HepG2 (cell line): ENCODE measurements around the gene ARL4D. TPM values are rescaled to one million over a fixed set of nuclear protein-coding genes. Genes with fewer than 3 reads are reported as not detected.
A peak's percentile ranks its signal among the peaks of the same experiment; 100 is the strongest.

ENCODE experiments used
- CBFB ChIP-seq: sonication (generic); formaldehyde crosslinking; IDR thresholded peaks from 2 replicates; pipeline ENCODE4 v1.4.0; 2020; ENCODE audit warnings: missing genetic modification reagents
- DNMT3B ChIP-seq: conservative IDR thresholded peaks from 2 replicates; pipeline ENCODE4 v1.6.1; 2016; ENCODE audit warnings: missing biosample characterization, control low read depth
- ELF4 ChIP-seq: sonication (generic); formaldehyde crosslinking; IDR thresholded peaks from 2 replicates; pipeline ENCODE4 v1.5.0; 2020; ENCODE audit warnings: missing genetic modification reagents, mild to moderate bottlenecking, moderate library complexity, borderline replicate concordance
- FOXA3 ChIP-seq: IDR thresholded peaks from 2 replicates; pipeline ENCODE4 v1.6.1; 2016; ENCODE audit warnings: missing genetic modification reagents, missing compliant biosample characterization
- FOXO1 ChIP-seq: sonication (generic); formaldehyde crosslinking; IDR thresholded peaks from 2 replicates; pipeline ENCODE4 v1.4.0; 2020; ENCODE audit warnings: missing genetic modification reagents
- GLI4 ChIP-seq: sonication (generic); formaldehyde crosslinking; IDR thresholded peaks from 2 replicates; pipeline ENCODE4 v1.5.1; 2020; ENCODE audit warnings: missing genetic modification reagents, mild to moderate bottlenecking, moderate library complexity, borderline replicate concordance
- ISX ChIP-seq: sonication (generic); formaldehyde crosslinking; conservative IDR thresholded peaks from 2 replicates; pipeline ENCODE4 v1.5.0; 2020; ENCODE audit warnings: missing genetic modification reagents
- MED1 ChIP-seq: sonication (generic); formaldehyde crosslinking; IDR thresholded peaks from 2 replicates; pipeline ENCODE4 v1.4.0; 2020; ENCODE audit warnings: missing genetic modification reagents
- RELA ChIP-seq: sonication (generic); formaldehyde crosslinking; IDR thresholded peaks from 2 replicates; pipeline ENCODE4 v1.4.0; 2020; ENCODE audit warnings: missing genetic modification reagents
- RERE ChIP-seq: IDR thresholded peaks from 2 replicates; pipeline ENCODE4 v1.6.1; 2016; ENCODE audit warnings: low read depth, missing genetic modification reagents, missing compliant biosample characterization
- SIN3B ChIP-seq: fragments of 150-350 bp; IDR thresholded peaks from 2 replicates; pipeline ENCODE4 v1.6.1; 2014; ENCODE audit warnings: low read length
- SMARCE1 ChIP-seq: fragments of 450-650 bp; IDR thresholded peaks from 2 replicates; pipeline ENCODE4 v1.6.1; 2017; ENCODE audit warnings: borderline replicate concordance
- SP140L ChIP-seq: sonication (generic); formaldehyde crosslinking; IDR thresholded peaks from 2 replicates; pipeline ENCODE4 v1.4.0; 2020; ENCODE audit warnings: missing genetic modification reagents, borderline replicate concordance
- TBX2 ChIP-seq: sonication (generic); formaldehyde crosslinking; IDR thresholded peaks from 2 replicates; pipeline ENCODE4 v1.5.0; 2020; ENCODE audit warnings: missing genetic modification reagents, mild to moderate bottlenecking, borderline replicate concordance
- YEATS2 ChIP-seq: sonication (generic); formaldehyde crosslinking; IDR thresholded peaks from 2 replicates; pipeline ENCODE4 v1.4.0; 2020; ENCODE audit warnings: missing genetic modification reagents, borderline replicate concordance
- ZEB1 ChIP-seq: IDR thresholded peaks from 2 replicates; pipeline ENCODE4 v1.6.1; 2012; ENCODE audit warnings: mild to moderate bottlenecking, low read depth, inconsistent platforms; ENCODE audit not compliant: insufficient replicate concordance
- ZNF263 ChIP-seq: sonication (generic); formaldehyde crosslinking; IDR thresholded peaks from 2 replicates; pipeline ENCODE4 v1.4.0; 2020; ENCODE audit warnings: missing genetic modification reagents
- ZNF556 ChIP-seq: sonication (generic); formaldehyde crosslinking; IDR thresholded peaks from 2 replicates; pipeline ENCODE4 v1.4.0; 2020; ENCODE audit warnings: mild to moderate bottlenecking, missing genetic modification reagents, borderline replicate concordance
- ZNF557 ChIP-seq: sonication (generic); formaldehyde crosslinking; IDR thresholded peaks from 2 replicates; pipeline ENCODE4 v1.4.0; 2020; ENCODE audit warnings: missing genetic modification reagents
- ZNF629 ChIP-seq: sonication (generic); formaldehyde crosslinking; conservative IDR thresholded peaks from 2 replicates; pipeline ENCODE4 v1.5.0; 2020; ENCODE audit warnings: missing genetic modification reagents
- ZNF792 ChIP-seq: IDR thresholded peaks from 2 replicates; pipeline ENCODE4 v1.6.1; 2016
- polyA plus RNA-seq, 8 experiments: library from polyadenylated mRNA; depleted of rRNA in 3 of 8; stranded (reverse) in 7 of 8; unstranded in 1 of 8; fragments of >200 nt; fragmentation: Illumina TruSeq in 4 of 8; extraction: Trizol in 4 of 8; gene quantifications; 2 replicates each; pipeline versions ENCODE4 v1.2.1 to v1.2.3, GENCODE V29; 2011 to 2016; ENCODE audit warnings: low read depth in 4 of 8, missing spikeins in 1 of 8, mixed read lengths in 1 of 8; ENCODE audit not compliant: insufficient read depth in 1 of 8
- total RNA-seq, 5 experiments: library from RNA; depleted of rRNA; stranded (reverse); fragments of >200 nt; fragmentation: Illumina TruSeq; extraction: Trizol; gene quantifications; 2 replicates each; pipeline ENCODE4 v1.2.3, GENCODE V29; 2016; ENCODE audit warnings: low read depth in 1 of 5
- TF ChIP-seq, protein P1 (sequence below), 2 experiments: sonication (generic) in 1 of 2; formaldehyde crosslinking in 1 of 2; IDR thresholded peaks; 2 replicates each; pipeline versions ENCODE4 v1.4.0 to v1.6.1; 2018 to 2020; ENCODE audit warnings: missing genetic modification reagents in 2 of 2, borderline replicate concordance in 1 of 2, low read depth in 1 of 2, mild to moderate bottlenecking in 1 of 2, missing biosample characterization in 1 of 2
- TF ChIP-seq, protein P2 (sequence below): sonication (generic); formaldehyde crosslinking; IDR thresholded peaks from 2 replicates; pipeline ENCODE4 v1.5.0; 2020; ENCODE audit warnings: missing genetic modification reagents

The ARL4D gene
- total and polyA plus RNA-seq, 2 of the 13 experiments (the other 11 are each of a cell fraction or from before 2014, with no cell fraction given) = 9.0 to 25.9 TPM

DNA sequence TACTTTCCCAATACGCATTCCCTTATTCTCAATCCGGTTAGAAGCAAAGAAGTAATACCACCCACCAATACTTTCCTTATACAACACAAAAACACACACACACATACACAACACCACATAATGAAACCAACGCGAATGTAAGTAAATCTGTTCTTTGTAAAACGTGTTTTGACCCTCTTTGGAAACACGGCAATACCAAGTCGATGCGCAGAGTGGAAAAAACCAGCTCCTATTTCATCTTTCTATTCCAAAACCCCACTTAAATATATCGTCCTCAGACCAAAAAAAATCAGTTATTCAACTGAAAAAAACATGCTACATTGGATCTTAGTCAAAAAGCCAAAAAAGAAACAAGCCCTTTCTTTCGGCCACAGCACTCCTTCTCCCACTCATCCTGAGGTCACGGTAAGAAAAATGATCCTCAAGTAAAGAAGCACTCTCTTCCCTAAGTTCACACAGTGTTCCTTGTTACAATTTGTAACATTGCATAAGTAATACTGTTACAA, 31.0 kb upstream of the ARL4D start (continued):
- TF ChIP-seq YEATS2 (CRISPR knock-in tag) (peak; percentile 86; the same call in 1 of the 2 replicates), ZNF792 (CRISPR knock-in tag) (peak; percentile 75), ZEB1 (peak; percentile 76), ZNF263 (no peak), MED1 (CRISPR knock-in tag) (peak; percentile 95), SP140L (no peak; the same call in 1 of the 2 replicates), ZNF556 (CRISPR knock-in tag) (0 out of 2 replicates have a peak, but pooled peaks have one; percentile 39), ISX (CRISPR knock-in tag) (no peak), ZNF629 (CRISPR knock-in tag) (no peak), RELA (0 out of 2 replicates have a peak, but pooled peaks have one; percentile 56), CBFB (peak; percentile 73), SMARCE1 (no peak), FOXA3 (CRISPR knock-in tag) (peak; percentile 67), RERE (CRISPR knock-in tag) (no peak), GLI4 (CRISPR knock-in tag) (no peak), SIN3B (peak; percentile 62; the same call in 1 of the 2 replicates), FOXO1 (CRISPR knock-in tag) (0 out of 2 replicates have a peak, but pooled peaks have one; percentile 40), DNMT3B (CRISPR knock-in tag) (peak; percentile 95), ZNF557 (no peak), ELF4 (CRISPR knock-in tag) (no peak), TBX2 (CRISPR knock-in tag) (no peak)
- TF ChIP-seq, protein P1, sequence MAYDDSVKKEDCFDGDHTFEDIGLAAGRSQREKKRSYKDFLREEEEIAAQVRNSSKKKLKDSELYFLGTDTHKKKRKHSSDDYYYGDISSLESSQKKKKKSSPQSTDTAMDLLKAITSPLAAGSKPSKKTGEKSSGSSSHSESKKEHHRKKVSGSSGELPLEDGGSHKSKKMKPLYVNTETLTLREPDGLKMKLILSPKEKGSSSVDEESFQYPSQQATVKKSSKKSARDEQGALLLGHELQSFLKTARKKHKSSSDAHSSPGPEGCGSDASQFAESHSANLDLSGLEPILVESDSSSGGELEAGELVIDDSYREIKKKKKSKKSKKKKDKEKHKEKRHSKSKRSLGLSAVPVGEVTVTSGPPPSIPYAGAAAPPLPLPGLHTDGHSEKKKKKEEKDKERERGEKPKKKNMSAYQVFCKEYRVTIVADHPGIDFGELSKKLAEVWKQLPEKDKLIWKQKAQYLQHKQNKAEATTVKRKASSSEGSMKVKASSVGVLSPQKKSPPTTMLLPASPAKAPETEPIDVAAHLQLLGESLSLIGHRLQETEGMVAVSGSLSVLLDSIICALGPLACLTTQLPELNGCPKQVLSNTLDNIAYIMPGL (CRISPR knock-in tag; IDR thresholded peaks at IDR 0.05; ENCODE audit: borderline replicate concordance in 1 of 2, low read depth in 1 of 2) = peak in 1 of 2 experiments; percentile 85; a peak in 2 of 4 replicates
- TF ChIP-seq, protein P2, sequence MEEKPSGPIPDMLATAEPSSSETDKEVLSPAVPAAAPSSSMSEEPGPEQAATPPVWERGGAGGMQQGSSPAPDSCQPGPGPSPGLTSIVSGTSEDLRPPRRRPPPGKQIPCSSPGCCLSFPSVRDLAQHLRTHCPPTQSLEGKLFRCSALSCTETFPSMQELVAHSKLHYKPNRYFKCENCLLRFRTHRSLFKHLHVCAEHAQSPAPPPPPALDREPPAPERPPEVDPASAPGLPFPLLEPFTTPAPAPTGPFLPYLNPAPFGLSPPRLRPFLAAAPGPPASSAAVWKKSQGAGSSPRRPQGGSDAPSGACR (CRISPR knock-in tag) = no peak
